ENCODE measurements around the gene KCNMA1.

GRCh38 chr10:77149706-77150105, 487.9 kb downstream of the KCNMA1 start:
- TF ChIP-seq EZH2 (IDR thresholded peaks at IDR 0.05; ENCODE audit: low read depth) (no peak), CTCF (conservative IDR thresholded peaks at IDR 0.05) (no peak)

All from PC-9 (cell line).